HepG2 (cell line): ENCODE measurements around the gene ATP6V1F. TPM values are rescaled to one million over a fixed set of nuclear protein-coding genes. Genes with fewer than 3 reads are reported as not detected.

ENCODE experiments used
- FOSL2 ChIP-seq: sonication (generic); formaldehyde crosslinking; IDR thresholded peaks from 2 replicates; pipeline ENCODE4 v1.4.0; 2020; ENCODE audit warnings: missing genetic modification reagents
- MTF2 ChIP-seq: sonication (generic); formaldehyde crosslinking; IDR thresholded peaks from 2 replicates; pipeline ENCODE4 v1.5.0; 2020; ENCODE audit warnings: missing genetic modification reagents, borderline replicate concordance
- NRL ChIP-seq: sonication (generic); formaldehyde crosslinking; IDR thresholded peaks from 2 replicates; pipeline ENCODE4 v1.5.0; 2020; ENCODE audit warnings: missing genetic modification reagents, mild to moderate bottlenecking, moderate library complexity, borderline replicate concordance
- RBFOX2 ChIP-seq: fragments of 200-400 bp; formaldehyde crosslinking; IDR thresholded peaks from 2 replicates; pipeline ENCODE4 v1.6.1; 2017; ENCODE audit warnings: low read depth, mild to moderate bottlenecking, low read length
- SALL1 ChIP-seq: sonication (generic); formaldehyde crosslinking; IDR thresholded peaks from 2 replicates; pipeline ENCODE4 v1.8.0; 2022; ENCODE audit warnings: mild to moderate bottlenecking, missing genetic modification reagents
- SMAD9 ChIP-seq: sonication (generic); formaldehyde crosslinking; IDR thresholded peaks from 2 replicates; pipeline ENCODE4 v1.5.1; 2020; ENCODE audit warnings: mild to moderate bottlenecking, missing genetic modification reagents
- ZNF776 ChIP-seq: sonication (generic); formaldehyde crosslinking; IDR thresholded peaks from 2 replicates; pipeline ENCODE4 v1.4.0; 2020; ENCODE audit warnings: mild to moderate bottlenecking, missing genetic modification reagents
- polyA plus RNA-seq, 8 experiments: library from polyadenylated mRNA; depleted of rRNA in 3 of 8; stranded (reverse) in 7 of 8; unstranded in 1 of 8; fragments of >200 nt; fragmentation: Illumina TruSeq in 4 of 8; extraction: Trizol in 4 of 8; gene quantifications; 2 replicates each; pipeline versions ENCODE4 v1.2.1 to v1.2.3, GENCODE V29; 2011 to 2016; ENCODE audit warnings: low read depth in 4 of 8, missing spikeins in 1 of 8, mixed read lengths in 1 of 8; ENCODE audit not compliant: insufficient read depth in 1 of 8
- total RNA-seq, 5 experiments: library from RNA; depleted of rRNA; stranded (reverse); fragments of >200 nt; fragmentation: Illumina TruSeq; extraction: Trizol; gene quantifications; 2 replicates each; pipeline ENCODE4 v1.2.3, GENCODE V29; 2016; ENCODE audit warnings: low read depth in 1 of 5
- TF ChIP-seq, protein P1 (sequence below): sonication (generic); formaldehyde crosslinking; IDR thresholded peaks from 2 replicates; pipeline ENCODE4 v1.4.0; 2020; ENCODE audit warnings: mild to moderate bottlenecking, missing genetic modification reagents
- TF ChIP-seq, protein P2 (sequence below): sonication (generic); formaldehyde crosslinking; IDR thresholded peaks from 2 replicates; pipeline ENCODE4 v1.5.0; 2020; ENCODE audit warnings: missing genetic modification reagents, mild to moderate bottlenecking, borderline replicate concordance
- TF ChIP-seq, protein P3 (sequence below): sonication (generic); formaldehyde crosslinking; IDR thresholded peaks from 2 replicates; pipeline ENCODE4 v1.4.0; 2020; ENCODE audit warnings: missing genetic modification reagents, borderline replicate concordance
- TF ChIP-seq, protein P4 (sequence below): sonication (generic); formaldehyde crosslinking; IDR thresholded peaks from 2 replicates; pipeline ENCODE4 v1.4.0; 2020; ENCODE audit warnings: mild to moderate bottlenecking, missing genetic modification reagents
- TF ChIP-seq, protein P5 (sequence below): sonication (generic); formaldehyde crosslinking; IDR thresholded peaks from 2 replicates; pipeline ENCODE4 v1.4.0; 2020; ENCODE audit warnings: mild to moderate bottlenecking, missing genetic modification reagents

ATP6V1F gene
- total and polyA plus RNA-seq, 2 of the 13 experiments (the other 11 are each of a cell fraction or from before 2014, with no cell fraction given) = 87.2 to 132 TPM

DNA sequence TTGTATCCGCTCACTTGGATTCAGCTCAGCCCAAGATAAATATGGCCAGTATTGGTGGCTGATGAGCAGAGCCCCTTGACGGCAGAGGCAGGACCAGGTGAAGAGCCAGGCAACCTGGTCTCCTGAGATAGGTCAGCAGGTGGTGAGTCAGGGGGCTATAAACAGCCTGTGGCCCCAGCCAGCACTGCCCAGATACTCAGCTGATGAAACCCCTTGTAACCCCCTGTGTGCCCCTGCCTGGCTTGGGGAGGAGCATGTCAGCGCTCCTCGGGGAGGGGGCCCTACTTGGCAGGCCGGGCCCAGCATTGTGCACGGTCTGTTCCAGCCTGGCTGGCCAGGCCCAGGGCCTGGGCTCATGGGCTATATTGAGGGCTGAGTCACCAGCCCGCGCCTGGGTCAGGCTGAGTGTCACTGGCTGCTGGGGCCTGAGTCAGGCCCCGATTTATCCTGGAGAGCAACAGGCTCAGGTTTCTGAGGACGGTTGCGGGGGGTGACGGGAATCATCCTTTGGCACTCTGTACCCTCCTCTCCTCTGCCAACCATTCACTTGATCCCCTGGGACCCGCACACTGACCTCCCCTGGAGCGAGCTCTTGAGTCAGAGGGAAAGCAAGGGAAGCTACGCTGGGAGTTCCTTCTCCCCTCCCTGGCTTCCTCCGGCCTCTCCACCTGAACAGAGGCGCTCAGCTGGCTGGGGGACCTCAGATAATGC, 35.3 kb upstream of the ATP6V1F start (continued):
- TF ChIP-seq, protein P1, sequence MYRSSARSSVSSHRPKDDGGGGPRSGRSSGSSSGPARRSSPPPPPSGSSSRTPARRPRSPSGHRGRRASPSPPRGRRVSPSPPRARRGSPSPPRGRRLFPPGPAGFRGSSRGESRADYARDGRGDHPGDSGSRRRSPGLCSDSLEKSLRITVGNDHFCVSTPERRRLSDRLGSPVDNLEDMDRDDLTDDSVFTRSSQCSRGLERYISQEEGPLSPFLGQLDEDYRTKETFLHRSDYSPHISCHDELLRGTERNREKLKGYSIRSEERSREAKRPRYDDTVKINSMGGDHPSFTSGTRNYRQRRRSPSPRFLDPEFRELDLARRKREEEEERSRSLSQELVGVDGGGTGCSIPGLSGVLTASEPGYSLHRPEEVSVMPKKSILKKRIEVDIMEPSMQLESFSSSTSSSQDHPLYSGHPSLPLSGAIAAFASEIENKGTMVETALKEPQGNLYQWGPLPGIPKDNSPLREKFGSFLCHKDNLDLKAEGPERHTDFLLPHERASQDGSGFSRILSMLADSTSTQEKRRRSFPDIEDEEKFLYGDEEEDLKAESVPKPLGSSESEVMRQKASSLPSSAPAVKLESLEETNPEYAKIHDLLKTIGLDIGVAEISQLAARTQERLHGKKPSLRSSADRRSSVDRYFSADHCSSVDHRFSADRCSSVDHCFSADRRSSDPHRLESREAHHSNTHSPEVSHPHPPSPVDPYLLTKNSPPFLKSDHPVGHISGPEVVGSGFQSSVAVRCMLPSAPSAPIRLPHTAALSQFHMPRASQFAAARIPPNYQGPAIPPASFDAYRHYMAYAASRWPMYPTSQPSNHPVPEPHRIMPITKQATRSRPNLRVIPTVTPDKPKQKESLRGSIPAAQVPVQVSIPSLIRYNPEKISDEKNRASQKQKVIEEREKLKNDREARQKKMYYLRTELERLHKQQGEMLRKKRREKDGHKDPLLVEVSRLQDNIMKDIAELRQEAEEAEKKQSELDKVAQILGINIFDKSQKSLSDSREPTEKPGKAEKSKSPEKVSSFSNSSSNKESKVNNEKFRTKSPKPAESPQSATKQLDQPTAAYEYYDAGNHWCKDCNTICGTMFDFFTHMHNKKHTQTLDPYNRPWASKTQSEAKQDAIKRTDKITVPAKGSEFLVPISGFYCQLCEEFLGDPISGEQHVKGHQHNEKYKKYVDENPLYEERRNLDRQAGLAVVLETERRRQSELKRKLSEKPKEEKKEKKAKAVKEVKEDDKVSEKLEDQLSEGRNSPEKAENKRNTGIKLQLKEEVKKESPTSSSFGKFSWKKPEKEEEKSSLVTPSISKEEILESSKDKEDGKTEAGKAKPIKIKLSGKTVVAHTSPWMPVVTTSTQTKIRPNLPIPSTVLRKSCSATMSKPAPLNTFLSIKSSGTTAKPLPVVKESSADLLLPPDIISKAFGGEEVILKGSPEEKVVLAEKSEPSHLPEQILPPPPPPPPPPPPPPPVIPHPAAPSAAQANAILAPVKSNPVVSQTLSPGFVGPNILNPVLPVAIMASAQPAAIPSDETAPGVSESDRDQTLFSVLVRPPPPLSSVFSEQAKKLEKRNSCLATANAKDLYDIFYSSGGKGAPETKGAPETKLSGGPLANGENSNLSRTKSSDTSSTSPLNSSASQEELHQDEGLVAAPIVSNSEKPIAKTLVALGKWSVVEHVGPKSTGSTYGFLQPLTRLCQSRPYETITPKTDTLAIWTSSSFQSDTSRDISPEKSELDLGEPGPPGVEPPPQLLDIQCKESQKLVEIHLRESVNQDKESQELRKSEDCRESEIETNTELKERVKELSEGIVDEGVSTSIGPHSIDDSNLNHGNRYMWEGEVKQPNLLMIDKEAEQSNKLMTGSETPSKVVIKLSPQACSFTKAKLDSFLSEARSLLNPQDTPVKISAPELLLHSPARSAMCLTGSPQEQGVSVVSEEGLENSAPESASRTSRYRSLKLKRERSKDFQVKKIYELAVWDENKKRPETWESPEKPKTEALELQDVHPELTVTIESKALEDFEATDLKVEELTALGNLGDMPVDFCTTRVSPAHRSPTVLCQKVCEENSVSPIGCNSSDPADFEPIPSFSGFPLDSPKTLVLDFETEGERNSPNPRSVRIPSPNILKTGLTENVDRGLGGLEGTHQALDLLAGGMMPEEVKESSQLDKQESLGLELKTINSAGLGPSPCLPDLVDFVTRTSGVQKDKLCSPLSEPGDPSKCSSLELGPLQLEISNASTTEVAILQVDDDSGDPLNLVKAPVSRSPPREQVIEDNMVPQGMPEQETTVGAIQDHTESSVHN (CRISPR knock-in tag) = no peak
- TF ChIP-seq, protein P2, sequence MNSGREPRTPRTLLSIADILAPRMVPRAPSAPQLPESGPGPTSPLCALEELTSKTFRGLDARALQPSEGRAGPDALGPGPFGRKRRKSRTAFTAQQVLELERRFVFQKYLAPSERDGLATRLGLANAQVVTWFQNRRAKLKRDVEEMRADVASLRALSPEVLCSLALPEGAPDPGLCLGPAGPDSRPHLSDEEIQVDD (CRISPR knock-in tag) = no peak
- TF ChIP-seq FOSL2 (peak; percentile 85), SMAD9 (CRISPR knock-in tag) (no peak), NRL (CRISPR knock-in tag) (0 out of 2 replicates have a peak, but pooled peaks have one; percentile 39), RBFOX2 (no peak), ZNF776 (CRISPR knock-in tag) (no peak), SALL1 (CRISPR knock-in tag) (0 out of 2 replicates have a peak, but pooled peaks have one; percentile 1), MTF2 (CRISPR knock-in tag) (0 out of 2 replicates have a peak, but pooled peaks have one; percentile 12)
- TF ChIP-seq, protein P3, sequence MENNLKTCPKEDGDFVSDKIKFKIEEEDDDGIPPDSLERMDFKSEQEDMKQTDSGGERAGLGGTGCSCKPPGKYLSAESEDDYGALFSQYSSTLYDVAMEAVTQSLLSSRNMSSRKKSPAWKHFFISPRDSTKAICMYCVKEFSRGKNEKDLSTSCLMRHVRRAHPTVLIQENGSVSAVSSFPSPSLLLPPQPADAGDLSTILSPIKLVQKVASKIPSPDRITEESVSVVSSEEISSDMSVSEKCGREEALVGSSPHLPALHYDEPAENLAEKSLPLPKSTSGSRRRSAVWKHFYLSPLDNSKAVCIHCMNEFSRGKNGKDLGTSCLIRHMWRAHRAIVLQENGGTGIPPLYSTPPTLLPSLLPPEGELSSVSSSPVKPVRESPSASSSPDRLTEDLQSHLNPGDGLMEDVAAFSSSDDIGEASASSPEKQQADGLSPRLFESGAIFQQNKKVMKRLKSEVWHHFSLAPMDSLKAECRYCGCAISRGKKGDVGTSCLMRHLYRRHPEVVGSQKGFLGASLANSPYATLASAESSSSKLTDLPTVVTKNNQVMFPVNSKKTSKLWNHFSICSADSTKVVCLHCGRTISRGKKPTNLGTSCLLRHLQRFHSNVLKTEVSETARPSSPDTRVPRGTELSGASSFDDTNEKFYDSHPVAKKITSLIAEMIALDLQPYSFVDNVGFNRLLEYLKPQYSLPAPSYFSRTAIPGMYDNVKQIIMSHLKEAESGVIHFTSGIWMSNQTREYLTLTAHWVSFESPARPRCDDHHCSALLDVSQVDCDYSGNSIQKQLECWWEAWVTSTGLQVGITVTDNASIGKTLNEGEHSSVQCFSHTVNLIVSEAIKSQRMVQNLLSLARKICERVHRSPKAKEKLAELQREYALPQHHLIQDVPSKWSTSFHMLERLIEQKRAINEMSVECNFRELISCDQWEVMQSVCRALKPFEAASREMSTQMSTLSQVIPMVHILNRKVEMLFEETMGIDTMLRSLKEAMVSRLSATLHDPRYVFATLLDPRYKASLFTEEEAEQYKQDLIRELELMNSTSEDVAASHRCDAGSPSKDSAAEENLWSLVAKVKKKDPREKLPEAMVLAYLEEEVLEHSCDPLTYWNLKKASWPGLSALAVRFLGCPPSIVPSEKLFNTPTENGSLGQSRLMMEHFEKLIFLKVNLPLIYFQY (CRISPR knock-in tag) = 0 out of 2 replicates have a peak, but pooled peaks have one; percentile 35
- TF ChIP-seq, protein P4, sequence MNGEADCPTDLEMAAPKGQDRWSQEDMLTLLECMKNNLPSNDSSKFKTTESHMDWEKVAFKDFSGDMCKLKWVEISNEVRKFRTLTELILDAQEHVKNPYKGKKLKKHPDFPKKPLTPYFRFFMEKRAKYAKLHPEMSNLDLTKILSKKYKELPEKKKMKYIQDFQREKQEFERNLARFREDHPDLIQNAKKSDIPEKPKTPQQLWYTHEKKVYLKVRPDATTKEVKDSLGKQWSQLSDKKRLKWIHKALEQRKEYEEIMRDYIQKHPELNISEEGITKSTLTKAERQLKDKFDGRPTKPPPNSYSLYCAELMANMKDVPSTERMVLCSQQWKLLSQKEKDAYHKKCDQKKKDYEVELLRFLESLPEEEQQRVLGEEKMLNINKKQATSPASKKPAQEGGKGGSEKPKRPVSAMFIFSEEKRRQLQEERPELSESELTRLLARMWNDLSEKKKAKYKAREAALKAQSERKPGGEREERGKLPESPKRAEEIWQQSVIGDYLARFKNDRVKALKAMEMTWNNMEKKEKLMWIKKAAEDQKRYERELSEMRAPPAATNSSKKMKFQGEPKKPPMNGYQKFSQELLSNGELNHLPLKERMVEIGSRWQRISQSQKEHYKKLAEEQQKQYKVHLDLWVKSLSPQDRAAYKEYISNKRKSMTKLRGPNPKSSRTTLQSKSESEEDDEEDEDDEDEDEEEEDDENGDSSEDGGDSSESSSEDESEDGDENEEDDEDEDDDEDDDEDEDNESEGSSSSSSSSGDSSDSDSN (CRISPR knock-in tag) = peak; percentile 79
- TF ChIP-seq, protein P5, sequence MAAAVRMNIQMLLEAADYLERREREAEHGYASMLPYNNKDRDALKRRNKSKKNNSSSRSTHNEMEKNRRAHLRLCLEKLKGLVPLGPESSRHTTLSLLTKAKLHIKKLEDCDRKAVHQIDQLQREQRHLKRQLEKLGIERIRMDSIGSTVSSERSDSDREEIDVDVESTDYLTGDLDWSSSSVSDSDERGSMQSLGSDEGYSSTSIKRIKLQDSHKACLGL (CRISPR knock-in tag) = no peak; the same call in 1 of the 2 replicates
